Hematopoietic multipotent progenitor cell treated with erythropoietin and hydrocortisone succinate and interleukin-3 and kit ligand, for 8 days (in vitro differentiated cells): Measurements from ENCODE around the gene UBE2A.
A peak's percentile ranks its signal among the peaks of the same experiment; 100 is the strongest.

Experiments
- DNase-seq: peaks from one replicate; pipeline ENCODE4 v3.0.0-alpha.2; 2015

Gene UBE2A

DNA sequence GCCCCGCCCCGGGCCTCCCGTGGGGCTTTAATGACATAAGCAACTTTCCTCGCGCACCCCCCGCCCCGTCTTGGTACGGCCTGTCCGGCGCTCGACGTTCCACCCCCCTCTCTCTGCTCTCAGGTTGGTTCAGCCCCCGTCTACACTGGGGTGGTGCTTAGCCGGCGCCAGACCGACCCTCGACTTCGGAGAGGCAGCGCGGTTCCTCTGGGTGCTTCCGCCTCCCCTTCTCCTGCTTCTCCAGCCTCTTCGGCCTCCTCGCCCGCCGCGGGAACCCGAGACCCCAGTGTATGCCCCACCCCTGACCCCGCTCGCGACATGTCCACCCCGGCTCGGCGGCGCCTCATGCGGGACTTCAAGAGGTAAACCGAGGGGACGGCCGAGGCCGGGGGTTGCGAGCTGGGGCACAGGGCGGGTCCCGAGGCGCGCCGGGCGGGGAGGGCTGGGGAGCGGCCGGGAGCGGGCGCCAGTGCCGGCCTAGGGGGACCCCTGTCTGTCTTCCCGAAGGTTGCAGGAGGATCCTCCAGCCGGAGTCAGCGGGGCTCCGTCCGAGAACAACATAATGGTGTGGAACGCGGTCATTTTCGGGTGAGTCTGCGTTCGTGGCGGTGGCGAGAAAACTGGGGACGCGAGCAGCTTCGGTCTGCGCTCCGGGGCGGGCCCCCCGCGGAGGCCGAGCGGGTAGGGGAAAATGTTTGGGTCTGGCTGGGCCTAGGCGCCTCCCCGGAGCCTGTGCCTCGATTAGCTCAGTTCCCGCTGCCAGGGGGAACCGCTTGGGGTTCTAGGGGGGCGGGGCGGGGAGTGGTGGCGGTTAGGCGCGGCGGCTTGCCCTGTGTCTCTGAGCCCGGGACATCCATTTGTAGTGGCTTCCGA lies at the start of gene UBE2A:
Gene UBE2A, plus strand, starts transcription at position 170 of the 873 bp plus-strand sequence. Its CDS starts 149 bp downstream, at position 319.
- DNase-seq: peak; percentile 84

DNA sequence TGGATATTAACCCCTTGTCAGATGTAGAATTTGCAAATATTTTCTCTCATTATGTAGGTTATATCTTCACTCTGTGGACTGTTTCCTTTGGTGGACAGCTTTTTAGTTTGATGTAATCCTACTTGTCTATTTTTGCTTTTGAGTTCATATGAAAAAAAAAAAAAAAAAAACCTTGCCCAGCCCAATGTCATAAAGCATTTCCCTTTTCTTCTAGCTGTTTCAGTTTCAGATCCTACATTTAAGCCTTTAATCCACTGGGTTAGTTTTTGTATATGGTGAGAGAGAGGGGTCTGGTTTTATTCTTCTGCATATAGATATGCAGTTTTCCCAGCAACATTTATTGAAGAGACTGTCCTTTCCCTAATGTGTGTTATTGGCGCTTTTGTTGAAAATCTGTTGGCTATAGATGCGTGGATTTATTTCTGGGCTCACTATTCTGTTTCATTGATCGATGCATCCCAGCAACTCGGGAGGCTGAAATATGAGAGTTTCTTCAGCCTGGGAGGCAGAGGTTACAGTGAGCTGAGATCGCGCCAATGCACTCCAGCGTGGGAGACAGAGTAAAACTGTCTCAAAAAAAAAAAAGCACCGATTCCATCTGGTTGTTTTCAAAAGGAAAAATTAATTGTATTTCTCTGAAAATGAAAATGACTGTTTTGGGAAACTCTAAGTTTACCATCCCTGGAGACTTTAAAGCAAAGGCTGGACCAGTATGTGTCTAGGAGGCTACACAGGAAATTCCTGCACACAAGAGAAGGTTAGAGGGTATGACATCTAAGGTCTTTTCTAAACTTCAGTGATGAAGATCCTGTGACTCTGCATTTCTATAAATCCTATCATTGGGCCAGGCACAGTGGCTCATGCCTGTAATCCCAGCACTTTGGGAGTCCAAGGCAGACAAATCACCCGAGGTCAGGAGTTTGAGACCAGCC lies 44.8 kb upstream of the UBE2A start:
- no peak for DNase-seq

DNA sequence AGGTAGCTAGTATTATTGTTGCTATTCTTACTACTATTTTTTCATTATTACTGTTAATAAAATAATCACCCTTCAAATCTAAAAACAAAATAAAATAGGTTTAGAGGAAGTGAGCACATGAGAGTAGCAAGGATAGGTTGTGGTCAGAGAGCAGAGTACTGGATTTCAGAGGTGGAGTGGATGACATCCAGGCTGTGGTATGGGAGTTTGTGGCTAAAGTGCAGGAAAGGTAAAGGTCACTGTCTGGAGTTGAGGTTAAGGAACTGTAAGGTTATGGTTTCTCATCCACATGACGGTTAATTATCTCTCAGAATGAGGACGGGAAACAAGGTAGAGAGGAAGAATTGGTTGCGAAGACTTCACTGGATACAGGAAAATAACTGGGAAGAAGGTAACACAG lies 36.9 kb upstream of the UBE2A start:
- DNase-seq: no peak

DNA sequence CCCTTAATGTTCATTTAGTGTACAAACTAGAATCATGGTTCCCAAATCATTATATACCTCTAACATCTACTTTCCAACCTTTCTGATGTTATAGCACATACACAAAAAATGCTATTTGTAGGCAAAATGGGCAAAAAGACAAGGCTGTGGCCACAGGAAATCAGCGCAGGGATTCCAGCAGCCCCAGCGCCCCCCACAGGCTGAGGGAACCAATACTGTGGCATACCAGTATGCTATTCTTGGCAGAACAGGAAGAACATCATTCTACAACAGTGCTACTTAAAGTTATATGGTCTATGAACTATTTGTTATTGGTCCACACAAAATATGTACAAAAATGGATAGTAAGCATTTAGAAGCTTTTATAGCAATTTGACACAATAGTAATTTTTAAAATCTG lies 34.5 kb upstream of the UBE2A start:
- no peak for DNase-seq

DNA sequence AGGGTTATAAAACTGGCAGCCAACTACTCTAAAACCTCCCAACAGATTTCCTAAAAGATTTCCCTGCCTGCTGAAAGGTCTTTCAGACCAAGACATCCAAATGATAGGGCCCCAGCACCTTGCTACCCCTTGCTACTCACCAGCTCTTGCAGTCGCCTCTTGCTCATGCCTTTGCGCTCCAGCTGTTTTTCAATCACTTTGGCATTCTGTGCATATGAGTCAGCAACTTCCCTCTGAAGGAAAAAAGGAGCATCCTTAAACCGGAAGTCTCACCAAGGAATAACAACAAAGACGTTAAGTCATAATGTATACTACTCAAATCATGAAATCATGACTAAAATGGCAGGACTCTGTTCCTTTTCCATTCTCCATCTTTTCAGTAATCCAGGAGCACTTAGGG lies 33.2 kb upstream of the UBE2A start:
- DNase-seq: no peak

DNA sequence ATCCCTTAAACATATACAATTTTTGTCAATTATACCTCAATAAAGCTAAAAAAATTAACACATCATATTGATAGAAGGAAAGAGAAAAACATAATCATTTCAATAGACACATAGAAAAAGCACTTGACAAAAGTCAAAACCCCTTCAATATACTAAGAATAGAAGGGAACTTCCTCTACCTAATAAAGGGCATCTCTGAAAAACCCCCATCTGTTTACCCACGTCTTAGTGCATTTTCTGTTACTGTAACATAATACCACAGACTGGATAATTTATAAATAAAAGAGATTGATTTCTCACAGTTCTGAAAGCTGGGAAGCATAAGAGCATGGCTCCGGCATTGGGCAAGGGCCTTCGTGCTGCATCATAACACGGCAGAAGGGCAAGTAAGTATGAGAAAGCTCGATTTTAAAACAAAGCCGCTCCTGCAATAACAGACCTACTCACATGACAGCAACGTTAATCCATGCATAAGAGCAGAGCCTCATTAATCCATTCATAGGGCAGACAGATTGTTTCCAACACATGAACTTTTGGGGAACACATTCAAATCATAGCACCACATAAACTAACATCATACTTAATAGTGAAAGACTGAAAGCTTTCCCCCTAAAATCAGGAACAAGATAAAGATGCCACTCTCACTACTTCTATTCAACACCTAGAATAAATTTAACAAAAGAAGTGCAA lies 24.9 kb upstream of the UBE2A start:
- no peak for DNase-seq

DNA sequence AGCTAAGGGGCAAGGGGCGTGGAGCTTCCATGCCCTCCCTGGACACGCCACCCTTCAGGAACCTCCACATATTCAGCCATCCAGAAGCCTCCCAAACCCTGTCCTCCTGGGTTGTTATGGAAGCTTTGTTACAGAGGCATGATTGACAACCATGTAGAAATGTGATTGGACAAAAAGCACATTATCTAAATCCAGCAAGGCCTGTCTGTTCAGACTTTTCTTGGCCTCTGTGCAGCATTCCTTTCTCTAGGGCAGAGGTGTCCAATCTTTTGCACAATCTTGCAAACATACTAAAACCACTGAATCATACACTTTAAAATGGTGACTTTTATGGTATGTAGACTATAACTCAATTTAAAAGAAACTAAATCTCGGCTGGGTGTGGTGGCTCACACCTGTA lies 21.9 kb upstream of the UBE2A start:
- DNase-seq: no peak

DNA sequence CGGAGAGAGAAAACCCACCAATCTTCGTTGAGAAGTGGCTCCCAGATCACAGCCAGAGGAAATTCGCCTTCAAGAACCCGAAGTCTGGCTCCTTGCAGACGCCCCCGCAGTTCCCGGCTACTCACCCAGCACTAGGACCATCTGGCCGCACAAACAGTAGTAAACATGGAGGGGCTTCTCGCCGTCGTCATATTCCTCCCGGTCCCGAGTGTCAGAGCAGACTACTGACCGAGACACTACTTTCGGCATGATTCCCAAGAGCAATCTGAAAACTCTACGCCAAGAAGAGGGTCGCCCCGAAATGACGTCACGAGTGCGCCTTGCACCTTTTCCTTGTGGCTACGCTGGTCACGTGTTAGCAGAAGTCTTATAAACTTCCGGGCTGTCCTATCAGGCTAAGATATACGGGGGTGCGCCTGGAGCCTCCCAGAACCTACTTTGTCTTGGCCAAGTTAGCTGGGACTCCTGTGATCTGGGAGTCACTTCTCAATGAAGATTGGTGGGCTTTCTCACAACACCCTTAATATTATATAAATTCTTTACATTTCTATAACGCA lies 9.2 kb upstream of the UBE2A start, which contains the start of gene STEEP1:
Gene STEEP1, minus strand, starts transcription at position 303 of the 557 bp plus-strand sequence. Its CDS starts 54 bp downstream, at position 249.
- peak; percentile 94 for DNase-seq

DNA sequence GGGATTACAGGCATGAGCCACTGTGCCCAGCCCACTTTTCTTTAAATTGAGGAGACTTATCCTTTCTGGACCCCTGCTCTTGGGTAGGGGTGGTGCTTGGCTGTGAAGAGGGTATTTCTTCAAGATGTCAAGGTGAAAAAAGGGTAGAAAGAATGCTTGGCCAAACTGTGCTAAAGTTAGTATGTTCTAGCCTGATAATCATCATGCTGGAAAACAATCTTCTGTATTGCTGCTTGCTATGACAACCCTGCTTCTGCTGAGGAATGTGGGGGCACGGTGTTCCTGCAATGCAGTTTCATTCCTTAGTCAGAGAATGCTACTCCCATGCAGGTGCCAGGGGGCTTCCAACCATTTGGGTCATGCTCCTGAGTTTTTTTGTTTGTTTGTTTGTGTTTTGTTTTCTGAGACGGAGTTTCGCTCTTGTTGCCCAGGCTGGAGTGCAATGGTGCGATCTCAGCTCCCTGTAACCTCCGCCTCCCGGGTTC lies 4.0 kb upstream of the UBE2A start:
- no peak for DNase-seq

DNA sequence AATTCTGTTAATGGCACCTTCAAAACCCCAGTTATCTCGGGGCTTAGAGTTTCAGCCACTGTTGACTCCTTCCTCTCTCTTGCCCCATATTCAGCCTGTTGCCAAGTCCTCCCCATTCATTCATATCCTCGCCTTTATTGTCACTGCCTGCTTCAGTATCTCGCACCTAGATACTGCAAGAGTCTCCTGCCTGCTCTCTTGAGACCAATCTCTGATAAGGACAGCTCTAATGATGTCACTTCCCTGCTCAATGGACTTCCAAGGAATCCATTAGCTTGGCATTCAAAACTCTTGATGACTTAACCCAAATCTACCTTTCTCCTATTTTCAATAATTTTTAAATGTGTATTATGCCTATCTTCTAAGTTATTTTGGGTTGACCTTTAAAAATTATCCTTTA lies 1.1 kb upstream of the UBE2A start:
- no peak for DNase-seq

DNA sequence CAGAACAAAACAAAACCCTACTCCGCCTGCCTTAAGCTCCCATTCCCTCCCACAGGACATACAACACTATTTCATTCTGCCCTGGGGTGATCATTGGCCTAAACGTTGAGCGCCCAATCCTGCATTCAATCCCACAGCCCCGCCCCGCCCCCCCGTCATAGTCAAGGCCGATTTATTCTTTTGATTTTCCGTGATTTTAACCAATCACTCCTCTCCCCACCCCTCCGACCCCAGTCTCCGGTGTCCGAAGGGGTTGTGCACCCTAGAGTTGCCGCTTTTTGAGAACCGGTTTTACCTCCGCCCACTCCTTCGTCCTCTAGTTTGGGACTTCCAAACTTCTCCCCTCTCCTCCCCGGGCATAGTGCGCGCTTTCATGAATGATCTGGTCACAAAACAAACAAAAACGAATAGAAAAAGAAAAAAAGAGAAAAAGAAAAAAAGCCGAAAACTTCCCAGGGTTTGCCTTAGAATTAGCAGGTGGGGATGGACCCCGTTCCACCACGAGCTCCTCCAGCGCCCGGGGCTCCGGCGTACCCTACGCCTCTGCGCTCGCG lies 446 bp upstream of the UBE2A start:
- DNase-seq: no peak

DNA sequence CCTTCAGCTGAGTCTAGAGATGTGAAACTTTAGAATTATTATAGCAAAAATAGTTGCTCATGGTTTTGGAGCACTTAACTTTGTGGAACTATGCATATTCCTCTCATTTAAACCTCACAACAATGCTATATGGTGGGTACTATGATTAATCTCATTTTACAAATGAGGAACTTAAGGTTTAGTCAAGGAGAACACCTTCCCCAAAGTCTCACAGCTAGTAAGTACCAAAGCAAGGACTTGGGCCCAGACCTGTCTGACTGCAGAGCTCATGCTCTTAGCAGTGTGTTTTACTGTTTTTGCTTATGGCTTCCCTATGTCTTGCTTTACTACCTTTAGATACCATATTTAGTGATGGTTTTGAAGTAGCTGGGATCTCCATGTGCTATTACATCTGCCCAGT lies 5.1 kb downstream of the UBE2A start:
- DNase-seq: no peak

DNA sequence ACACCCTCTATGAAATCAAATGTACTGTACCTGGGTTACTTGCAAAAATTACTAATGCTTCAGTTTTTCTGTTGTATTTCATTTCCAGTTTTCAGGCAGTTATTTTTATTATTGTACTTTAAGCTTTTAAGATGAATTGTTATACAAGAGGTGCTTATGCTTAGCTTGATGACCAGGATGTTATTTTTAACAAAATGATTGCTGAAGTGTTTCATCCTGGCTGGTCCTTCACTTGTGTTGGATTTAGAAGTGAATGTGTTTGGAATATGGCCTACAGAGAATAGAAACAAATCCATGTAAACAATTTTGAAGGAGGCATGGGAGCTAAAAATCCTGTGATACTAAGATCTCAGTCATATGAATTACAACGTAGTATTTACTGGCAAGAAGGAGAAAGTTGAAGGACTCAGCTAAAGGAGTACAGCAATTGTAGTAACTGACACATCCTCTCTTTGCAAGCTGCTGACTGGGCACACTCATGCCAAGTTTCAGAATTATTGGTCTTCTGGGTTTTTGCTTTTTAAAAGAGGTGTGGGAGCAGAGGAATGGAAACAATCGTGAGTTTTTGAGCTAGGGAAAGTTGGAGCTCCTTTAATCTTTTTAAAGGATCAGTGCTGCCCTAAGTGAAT lies 9.2 kb downstream of the UBE2A start:
- no peak for DNase-seq

DNA sequence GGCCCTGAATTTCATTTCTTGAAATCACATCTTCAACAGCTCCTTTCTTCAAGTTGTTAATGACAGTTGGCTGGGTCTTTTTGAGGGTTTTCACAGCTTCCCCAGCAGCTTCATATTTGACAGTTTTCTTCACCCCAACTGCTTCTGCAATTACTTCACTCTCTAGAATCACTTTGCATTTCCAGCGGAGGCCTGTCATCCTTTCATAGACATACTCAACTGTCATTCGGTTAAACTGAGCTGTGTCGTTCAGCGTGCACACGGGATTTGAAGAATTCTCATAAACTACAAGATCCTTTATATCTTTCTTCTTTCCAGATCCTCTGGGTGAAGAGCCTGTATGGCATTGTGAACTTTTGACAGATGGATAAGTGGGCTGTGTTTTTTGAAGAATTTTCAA lies 15.4 kb downstream of the UBE2A start:
- no peak for DNase-seq

DNA sequence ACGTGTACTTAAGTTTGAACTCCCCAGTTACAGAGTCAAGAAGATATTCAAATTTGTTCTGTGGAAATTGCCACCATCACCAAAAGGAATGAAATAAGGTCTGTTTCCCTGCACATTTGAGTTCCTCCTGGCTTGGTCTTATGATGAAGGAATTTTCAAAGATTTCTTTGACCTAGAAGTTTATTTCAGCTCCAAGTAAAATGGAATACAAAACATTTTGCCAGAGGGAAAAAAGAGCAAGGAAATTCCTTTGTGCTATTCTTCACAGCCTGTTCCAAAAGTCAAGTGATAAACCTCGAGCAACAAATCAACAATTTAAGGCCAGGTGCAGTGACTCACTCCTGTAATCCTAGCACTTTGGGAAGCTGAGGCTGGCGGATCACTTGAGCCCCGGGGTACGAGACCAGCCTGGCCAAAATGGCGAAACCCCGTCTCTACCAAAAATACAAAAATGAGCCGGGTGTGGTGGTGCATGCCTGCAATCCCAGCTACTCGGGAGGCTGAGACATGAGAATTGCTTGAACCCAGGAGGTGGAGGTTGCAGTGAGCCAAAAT lies 28.4 kb downstream of the UBE2A start:
- no peak for DNase-seq

DNA sequence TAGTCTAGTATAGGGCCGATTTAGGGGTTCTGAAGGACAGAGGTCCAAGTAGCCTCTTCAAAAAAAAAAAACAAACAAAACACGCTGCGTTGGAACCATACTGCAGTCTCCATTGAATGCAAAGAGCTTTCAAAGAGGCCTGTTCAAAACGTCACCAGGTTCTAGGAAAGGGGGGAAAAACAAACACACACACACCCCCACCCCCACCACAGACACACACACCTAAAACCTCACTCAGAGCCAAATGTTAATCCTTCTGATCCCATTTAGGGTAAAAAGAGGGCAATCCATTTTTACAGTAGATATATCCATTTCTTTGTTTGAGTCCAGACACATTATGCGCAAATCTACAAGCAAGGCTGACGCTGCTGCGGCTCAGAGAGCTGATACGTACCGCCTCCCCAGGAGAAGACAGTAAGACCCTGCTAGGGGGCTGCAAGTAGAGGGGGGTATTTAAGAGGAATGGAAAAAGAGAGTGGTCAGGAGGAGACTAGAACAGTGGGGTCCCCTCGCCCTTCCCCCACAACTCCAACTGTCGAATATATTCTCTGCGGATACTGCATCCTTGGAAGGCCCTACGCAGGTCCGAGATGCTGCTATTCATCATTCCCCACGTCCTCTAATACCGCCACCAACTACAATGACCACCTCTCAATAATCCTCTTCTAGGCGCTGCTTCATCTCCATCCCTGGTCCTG lies 30.6 kb downstream of the UBE2A start:
- DNase-seq: no peak

DNA sequence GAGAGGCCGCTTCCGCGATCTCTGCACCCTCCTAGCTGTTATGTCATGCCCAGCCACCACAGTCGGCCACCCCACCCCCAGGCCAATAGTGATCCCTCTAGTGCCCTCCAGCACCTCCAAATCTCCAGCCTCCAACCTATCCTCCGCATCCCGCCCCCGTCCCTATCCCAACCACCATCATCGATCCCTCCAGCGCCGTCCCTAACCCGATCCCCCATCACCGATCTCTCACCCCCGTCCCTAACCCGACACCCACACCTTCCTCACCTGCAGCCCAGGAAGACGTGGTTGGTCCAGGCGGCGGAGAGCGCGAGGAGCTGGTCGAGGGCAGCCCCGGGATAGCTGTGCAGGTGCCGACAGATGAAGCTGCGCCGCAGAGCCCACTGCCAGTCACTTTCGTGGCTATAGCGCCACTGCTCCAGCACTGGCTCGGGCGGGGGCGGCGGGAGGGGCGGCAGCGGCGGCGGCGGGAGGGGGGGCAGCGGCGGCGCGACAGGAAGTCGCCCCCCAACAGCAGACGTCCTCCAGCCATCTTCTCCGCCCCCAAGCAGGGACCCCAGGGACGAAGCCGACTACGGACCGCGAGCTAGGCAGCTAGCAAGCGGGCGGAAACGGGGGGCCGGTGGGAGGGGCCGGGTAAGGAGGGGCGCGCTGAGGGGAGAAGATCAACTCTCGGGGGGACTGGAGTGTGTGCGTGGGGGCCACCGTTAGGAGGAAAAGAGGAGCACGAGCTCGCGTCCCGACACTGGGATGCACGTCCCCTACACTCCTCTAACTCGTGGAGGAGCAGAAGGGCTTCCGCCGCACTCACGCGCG lies 31.3 kb downstream of the UBE2A start:
- DNase-seq: peak; percentile 4

DNA sequence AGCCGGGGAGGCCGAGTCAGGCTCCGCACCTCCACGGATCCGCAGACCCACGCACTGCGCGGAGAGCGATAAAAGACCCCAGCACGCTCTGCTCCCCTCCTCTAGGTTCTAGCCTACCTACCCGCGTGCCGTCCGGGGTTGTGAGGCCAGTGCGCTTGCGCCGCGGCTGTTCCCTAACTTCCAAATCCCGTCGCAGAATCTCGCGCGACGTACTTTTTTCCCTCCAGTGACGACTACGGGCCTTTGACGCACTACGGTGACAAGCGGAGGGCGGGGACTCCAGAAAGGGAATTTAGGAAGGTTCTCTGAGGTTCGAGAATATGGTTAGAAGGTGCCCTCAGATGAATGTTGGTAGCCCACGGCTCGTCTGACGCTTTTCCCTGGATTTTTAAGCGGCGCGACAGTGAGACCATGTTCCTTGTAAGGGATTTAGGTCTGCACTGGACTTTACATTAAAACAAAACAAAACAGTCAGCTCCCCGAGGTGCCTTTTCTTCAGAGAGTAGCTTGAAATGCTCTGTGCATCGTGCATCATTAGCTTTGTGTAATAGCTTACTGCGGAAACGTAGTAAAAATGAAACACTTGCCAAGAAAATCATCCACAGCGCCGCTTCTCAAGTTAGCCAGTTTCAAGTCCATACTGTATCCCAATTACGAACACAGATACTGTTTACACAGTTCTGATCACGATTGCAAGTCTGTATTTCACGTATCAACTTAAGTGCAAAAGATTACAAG lies 32.1 kb downstream of the UBE2A start, which contains the start of gene NKRF:
Gene NKRF, minus strand, starts transcription at position 145 of the 738 bp plus-strand sequence.
- DNase-seq: peak; percentile 93

DNA sequence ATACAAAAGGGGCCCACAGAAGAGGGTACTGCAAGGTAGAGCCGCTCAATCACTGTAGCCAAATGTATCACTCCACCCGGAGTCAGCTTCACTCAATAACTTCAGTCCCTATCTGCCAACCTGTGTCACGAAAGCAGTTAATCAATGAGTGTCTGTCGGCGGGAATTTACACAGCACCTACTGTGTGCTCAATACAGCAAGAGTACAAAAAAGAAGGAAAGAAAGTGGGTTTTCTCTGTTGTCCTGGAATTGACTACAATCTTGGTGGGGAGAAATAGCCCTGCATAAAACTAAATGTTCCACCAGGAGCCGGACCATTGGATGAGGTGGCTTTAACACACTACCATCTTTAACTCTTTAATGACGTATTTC lies 32.6 kb downstream of the UBE2A start:
- DNase-seq: peak; percentile 1
